ENCODE measurements around the gene ACSS3.

DNA sequence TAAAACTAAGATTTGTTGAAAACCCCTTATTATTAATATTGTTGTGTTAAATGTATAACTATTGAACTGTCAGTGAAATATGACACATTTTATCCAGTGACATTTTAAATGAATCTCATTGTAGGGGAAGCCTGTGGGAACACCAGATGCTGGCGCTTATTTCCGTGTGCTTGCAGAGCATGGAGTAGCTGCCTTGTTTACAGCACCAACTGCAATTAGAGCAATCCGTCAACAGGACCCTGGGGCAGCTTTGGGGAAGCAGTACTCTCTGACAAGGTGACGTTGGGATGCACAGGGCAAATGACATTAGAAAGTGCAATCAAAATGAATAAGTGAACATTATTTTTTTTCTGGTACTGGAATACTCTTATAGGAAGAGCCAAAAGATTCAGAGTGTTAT, 96.8 kb downstream of the ACSS3 start:
- TF ChIP-seq, protein P1, sequence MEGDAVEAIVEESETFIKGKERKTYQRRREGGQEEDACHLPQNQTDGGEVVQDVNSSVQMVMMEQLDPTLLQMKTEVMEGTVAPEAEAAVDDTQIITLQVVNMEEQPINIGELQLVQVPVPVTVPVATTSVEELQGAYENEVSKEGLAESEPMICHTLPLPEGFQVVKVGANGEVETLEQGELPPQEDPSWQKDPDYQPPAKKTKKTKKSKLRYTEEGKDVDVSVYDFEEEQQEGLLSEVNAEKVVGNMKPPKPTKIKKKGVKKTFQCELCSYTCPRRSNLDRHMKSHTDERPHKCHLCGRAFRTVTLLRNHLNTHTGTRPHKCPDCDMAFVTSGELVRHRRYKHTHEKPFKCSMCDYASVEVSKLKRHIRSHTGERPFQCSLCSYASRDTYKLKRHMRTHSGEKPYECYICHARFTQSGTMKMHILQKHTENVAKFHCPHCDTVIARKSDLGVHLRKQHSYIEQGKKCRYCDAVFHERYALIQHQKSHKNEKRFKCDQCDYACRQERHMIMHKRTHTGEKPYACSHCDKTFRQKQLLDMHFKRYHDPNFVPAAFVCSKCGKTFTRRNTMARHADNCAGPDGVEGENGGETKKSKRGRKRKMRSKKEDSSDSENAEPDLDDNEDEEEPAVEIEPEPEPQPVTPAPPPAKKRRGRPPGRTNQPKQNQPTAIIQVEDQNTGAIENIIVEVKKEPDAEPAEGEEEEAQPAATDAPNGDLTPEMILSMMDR (IDR thresholded peaks at IDR 0.05), result no peak
- TF ChIP-seq POLR2A (IDR thresholded peaks at IDR 0.05) (no peak), EP300 (IDR thresholded peaks at IDR 0.05) (no peak)

Measured in ovary (tissue), 3 donors.